ENCODE measurements around the gene RIC8B.
"Not testable (repeated sequence)": the region's sequence is repeated elsewhere in the genome, so short reads cannot be mapped to it uniquely, and the experiment has no call there.

Gene RIC8B, protein sequence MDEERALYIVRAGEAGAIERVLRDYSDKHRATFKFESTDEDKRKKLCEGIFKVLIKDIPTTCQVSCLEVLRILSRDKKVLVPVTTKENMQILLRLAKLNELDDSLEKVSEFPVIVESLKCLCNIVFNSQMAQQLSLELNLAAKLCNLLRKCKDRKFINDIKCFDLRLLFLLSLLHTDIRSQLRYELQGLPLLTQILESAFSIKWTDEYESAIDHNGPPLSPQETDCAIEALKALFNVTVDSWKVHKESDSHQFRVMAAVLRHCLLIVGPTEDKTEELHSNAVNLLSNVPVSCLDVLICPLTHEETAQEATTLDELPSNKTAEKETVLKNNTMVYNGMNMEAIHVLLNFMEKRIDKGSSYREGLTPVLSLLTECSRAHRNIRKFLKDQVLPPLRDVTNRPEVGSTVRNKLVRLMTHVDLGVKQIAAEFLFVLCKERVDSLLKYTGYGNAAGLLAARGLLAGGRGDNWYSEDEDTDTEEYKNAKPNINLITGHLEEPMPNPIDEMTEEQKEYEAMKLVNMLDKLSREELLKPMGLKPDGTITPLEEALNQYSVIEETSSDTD

DNA sequence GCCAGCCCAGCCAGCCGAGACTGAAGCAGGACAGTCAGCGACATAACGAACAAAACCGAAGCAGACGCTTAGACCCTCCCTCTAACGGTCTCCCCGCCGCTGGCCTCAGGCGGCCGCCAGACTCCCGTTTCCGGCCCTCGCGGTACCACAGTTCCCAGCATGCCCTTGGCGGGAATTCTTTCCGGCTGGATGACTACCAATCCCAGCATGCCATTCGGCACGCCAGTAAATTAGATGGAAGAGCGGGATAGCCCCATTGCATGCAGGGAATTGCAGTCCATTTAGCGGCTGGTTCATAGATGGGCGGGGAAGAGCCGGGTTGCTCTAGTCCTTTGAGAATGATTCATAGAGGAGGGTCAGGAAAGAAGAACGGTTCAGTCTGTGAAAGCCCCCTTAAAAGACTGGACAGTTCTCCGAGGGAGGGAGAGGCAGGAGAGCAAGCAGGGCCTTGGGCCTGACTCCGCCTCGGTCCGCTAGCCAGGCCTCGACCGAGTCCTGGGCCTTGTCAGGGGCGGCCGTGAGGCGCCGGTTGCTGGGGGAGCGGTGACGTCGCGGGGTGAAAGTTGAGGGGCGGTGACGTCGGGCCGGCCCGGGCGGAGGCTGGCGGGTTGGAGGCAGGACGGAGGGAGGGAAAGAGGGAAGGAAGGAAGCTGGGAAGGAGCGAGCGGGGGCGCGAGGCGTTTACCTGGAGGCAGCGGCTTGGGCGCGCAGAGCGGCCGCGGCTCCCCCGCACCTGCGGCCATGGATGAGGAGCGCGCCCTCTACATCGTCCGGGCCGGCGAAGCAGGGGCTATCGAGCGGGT lies at the start of gene RIC8B:
RIC8B (plus strand) TSS at position 678 of the 803 bp plus-strand sequence; CDS start at position 742, 64 bp downstream.
- DNase-seq (ENCODE audit: low read depth in 2 of 2): peak; percentile 99
- TF ChIP-seq CTCF (IDR thresholded peaks at IDR 0.05; ENCODE audit: low read depth, low read length): no peak
- H3K4me3 ChIP-seq (replicated peaks in 1 of 2; ENCODE audit: low read depth in 2 of 2, low read length in 2 of 2): peak within 1 kb of the TSS; percentile 91 to 92

DNA sequence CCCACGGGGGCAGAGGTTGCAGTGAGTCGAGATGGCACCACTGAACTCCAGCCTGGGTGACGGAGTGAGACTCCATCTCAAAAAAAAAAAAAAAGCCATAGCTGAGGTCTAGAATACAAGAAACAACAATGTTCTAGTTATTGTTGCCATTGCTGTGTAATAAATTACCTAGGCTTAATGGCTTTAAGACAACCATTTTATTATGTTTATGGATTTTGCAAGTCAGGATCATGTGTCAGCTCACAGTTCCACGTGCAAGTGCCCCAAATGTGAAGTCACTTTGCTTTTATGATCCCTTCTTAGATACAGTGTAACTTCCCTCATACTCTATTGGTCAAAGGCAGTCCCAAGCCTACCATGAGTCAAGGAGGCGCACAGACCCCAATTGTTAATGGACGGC lies 49.5 kb upstream of the RIC8B start:
- DNase-seq (ENCODE audit: low read depth in 2 of 2): no peak
- no peak overlapping the region for H3K4me3 ChIP-seq (replicated peaks in 1 of 2; ENCODE audit: low read depth in 2 of 2, low read length in 2 of 2)
- TF ChIP-seq CTCF (IDR thresholded peaks at IDR 0.05; ENCODE audit: low read depth, low read length): no peak

GRCh38 chr12:106726603-106727202 lies 47.8 kb upstream of the RIC8B start:
- peak; percentile 22 to 42 for DNase-seq (ENCODE audit: low read depth in 2 of 2)
- H3K4me3 ChIP-seq (replicated peaks in 1 of 2; ENCODE audit: low read depth in 2 of 2, low read length in 2 of 2): not testable (repeated sequence)

GRCh38 chr12:106729611-106730010 lies 44.9 kb upstream of the RIC8B start:
- H3K4me3 ChIP-seq (replicated peaks in 1 of 2; ENCODE audit: low read depth in 2 of 2, low read length in 2 of 2): no peak overlapping the region
- no peak for TF ChIP-seq CTCF (IDR thresholded peaks at IDR 0.05; ENCODE audit: low read depth, low read length)
- no peak for DNase-seq (ENCODE audit: low read depth in 2 of 2)

DNA sequence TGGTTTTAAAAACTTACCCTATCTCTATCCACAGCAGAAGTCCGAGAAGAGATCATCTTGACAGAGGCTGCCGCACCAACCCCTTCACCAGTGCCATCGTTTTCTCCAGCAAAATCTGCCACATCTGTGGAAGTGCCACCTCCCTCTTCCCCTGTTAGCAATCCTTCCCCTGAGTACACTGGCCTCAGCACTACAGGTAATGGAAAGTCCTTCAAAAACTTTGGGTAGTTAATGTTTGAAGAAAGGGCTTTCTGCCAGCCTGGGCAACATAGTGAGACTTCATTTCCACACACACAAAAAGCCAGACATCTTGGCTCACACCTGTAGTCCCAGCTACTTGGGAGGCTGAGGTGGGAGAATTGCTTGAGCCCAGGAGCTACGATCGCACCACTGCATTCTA lies 41.6 kb upstream of the RIC8B start:
- DNase-seq (ENCODE audit: low read depth in 2 of 2): no peak
- TF ChIP-seq CTCF (IDR thresholded peaks at IDR 0.05; ENCODE audit: low read depth, low read length): no peak
- no peak overlapping the region for H3K4me3 ChIP-seq (replicated peaks in 1 of 2; ENCODE audit: low read depth in 2 of 2, low read length in 2 of 2)

GRCh38 chr12:106733660-106734059 lies 40.8 kb upstream of the RIC8B start:
- TF ChIP-seq CTCF (IDR thresholded peaks at IDR 0.05; ENCODE audit: low read depth, low read length): no peak
- DNase-seq (ENCODE audit: low read depth in 2 of 2): peak in 1 of 2 donors; percentile 21
- H3K4me3 ChIP-seq (replicated peaks in 1 of 2; ENCODE audit: low read depth in 2 of 2, low read length in 2 of 2): no peak overlapping the region
